Endometrial microvascular endothelial cells (primary cell): Measurements from ENCODE around the gene APOH. TPM values are rescaled to one million over a fixed set of nuclear protein-coding genes. Genes with fewer than 3 reads are reported as not detected.

Experiments used
- in situ Hi-C: cut with HindIII; loops from 2 replicates; pipeline ENCODE4 v1.10.0; 2017; ENCODE audit warnings: low sequenced_read_pairs, low pct_unique_long_range_greater_than_20kb; ENCODE audit errors: inconsistent ontology term
- total RNA-seq: library from RNA; depleted of rRNA; stranded (reverse); fragments of >200 nt; gene quantifications from one replicate; pipeline ENCODE4 v1.2.3, GENCODE V29; 2015; ENCODE audit errors: inconsistent ontology term

Gene APOH
- total RNA-seq, 1 donor from 2014 or later = not detected

DNA sequence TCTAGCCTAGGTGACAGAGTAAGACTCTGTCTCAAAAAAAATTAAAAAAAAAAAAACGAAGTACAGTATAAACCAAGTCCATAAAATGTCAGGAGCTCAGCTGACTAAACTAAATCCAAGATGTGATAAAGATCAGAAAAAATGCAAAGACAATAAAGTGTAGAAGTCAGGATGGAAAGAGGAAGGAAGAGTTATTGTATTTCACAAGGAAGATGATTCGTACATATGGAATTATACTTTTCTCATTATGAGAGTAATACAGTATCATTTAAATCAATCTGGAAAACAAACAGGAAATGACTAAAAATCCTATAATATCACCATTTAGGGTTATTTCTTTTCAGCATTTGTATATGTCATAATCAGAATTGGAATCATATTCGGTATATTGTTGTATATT, 11.4 kb upstream of the APOH start:
- in situ Hi-C loops = no loop called here

GRCh38 chr17:66240013-66240412, 10.8 kb upstream of the APOH start:
- in situ Hi-C loops = no loop called here

- in situ Hi-C loops = no loop called here
Observed at GRCh38 chr17:66235377-66235994, 6.3 kb upstream of the APOH start.

DNA sequence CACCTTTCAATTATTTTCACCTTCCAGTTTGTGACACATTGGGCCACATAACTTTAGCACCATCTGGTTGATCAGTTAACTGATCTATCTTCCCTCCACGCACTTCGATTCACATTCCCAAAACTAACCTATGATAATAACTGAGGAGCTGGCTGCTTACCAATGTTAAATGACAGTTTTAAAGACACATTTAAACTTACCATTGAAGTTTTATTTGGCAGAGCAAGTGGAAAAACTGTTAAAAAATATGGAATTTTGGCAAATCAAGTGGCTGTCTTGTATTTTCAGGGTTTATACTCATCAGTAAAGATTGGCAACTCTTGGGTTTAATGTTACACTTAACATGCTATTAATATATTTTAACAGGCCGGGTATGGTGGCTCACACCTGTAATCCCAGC, 5.4 kb upstream of the APOH start:
- in situ Hi-C loops = no loop called here

- in situ Hi-C loops = no loop called here
Observed at GRCh38 chr17:66233023-66233753, 4.0 kb upstream of the APOH start.

GRCh38 chr17:66230922-66231591, 1.8 kb upstream of the APOH start:
- in situ Hi-C loops = no loop called here

GRCh38 chr17:66229783-66230538, 746 bp upstream of the APOH start:
- in situ Hi-C loops = no loop called here

- in situ Hi-C loops = no loop called here
Observed at GRCh38 chr17:66227212-66228045, 1.8 kb downstream of the APOH start.

GRCh38 chr17:66222798-66223350, 6.3 kb downstream of the APOH start:
- in situ Hi-C loops = no loop called here

GRCh38 chr17:66221755-66222530, 7.3 kb downstream of the APOH start:
- in situ Hi-C loops = no loop called here

DNA sequence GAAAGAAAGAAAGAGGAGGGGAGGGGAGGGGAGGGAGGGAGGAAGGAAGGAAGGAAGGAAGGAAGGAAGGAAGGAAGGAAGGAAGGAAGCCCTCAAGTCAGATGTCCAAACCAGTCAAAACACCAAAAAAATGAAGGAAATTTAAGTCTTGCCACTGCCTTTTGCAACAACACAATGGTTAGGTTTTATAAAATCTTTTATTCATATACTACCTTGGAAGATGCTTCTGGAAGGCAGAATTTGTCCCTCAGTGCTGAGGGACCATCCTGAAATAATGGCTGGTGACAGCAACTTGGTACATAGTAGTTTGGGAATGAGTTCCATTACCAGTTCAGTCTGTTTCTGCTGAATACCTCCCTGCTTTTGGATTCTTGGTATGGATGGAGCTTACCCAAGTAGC, 7.9 kb downstream of the APOH start:
- in situ Hi-C loops = no loop called here

- in situ Hi-C loops = no loop called here
Observed at GRCh38 chr17:66220079-66220835, 9.0 kb downstream of the APOH start.

- in situ Hi-C loops = no loop called here
Observed at GRCh38 chr17:66215529-66215911, 13.7 kb downstream of the APOH start.

GRCh38 chr17:66214884-66215528, 14.2 kb downstream of the APOH start:
- in situ Hi-C loops = no loop called here

DNA sequence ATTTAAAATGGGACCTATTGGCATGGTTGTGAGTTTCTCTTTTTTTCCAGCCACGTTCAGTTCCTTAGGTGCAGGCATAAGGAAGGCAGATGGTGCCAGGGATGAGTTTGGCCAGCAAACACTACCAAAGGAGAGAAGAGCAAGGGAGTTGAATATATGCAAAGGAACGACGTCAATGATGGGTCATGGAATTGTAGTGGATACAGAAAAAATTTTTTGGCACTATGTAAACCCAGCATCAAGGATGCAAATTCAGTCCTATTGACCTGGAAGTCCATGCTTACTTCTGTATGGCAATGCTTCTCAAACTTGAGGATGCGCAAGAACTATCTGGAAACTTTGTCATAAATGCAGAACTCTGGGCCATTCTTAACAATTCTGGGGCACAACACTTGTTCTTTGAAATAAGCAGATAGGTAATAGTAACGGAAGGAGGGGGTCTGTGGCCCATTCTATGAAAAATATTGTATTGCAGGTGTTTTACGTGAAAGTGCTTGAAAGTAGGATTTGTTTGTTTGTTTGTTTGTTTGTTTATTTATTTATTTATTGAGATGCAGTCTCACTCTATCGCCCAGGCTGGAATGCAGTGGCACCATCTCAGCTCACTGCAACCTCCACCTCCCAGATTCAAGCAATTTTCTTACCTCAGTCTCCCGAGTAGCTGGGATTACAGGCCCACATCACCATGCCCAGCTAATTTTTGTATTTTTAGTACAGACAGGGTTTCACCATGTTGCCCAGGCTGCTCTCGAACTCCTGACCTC, 18.0 kb downstream of the APOH start:
- in situ Hi-C loops = no loop called here

DNA sequence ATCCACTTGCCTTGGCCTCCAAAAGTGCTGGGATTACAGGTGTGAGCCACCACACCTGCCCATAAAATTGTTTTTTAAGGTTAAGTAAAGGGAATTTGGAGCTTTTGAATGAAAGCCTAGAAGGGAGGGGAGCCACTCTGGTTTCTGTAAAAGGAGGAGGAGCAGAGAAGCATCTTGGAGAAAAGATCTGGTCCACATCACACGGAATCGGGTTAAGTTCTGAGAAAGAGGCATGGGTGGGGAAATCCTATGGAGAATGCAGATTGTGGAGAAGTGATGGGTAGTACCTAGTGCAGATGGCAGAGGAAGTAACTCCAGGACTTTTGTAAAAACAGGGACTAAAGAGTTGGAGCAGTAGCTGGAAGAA, 19.0 kb downstream of the APOH start:
- in situ Hi-C loops = no loop called here
